Activated CD8-positive, alpha-beta memory T cell treated with anti-CD3 and anti-CD28 coated beads for 48 hours (primary cell): ENCODE measurements around the gene FOXO6.

Experiments
- DNase-seq, 3 experiments: peaks; one replicate each; pipeline ENCODE4 v3.0.0-alpha.2; 2020; ENCODE audit warnings: low read depth in 2 of 3, low spot score in 2 of 3

The FOXO6 gene

GRCh38 chr1:41400225-41400624 lies 39.0 kb downstream of the FOXO6 start:
- DNase-seq = no peak

- no peak for DNase-seq
Measured at GRCh38 chr1:41401899-41402298, 40.7 kb downstream of the FOXO6 start.

GRCh38 chr1:41404308-41404761 lies 43.1 kb downstream of the FOXO6 start:
- DNase-seq = no peak

- no peak for DNase-seq
Measured at GRCh38 chr1:41407664-41408252, 46.5 kb downstream of the FOXO6 start.

- no peak for DNase-seq
Measured at GRCh38 chr1:41408691-41409090, 47.5 kb downstream of the FOXO6 start.

GRCh38 chr1:41409825-41410224 lies 48.6 kb downstream of the FOXO6 start:
- DNase-seq = no peak

GRCh38 chr1:41410462-41410861 lies 49.2 kb downstream of the FOXO6 start:
- no peak for DNase-seq

- no peak for DNase-seq
Measured at GRCh38 chr1:41411229-41411628, 50.0 kb downstream of the FOXO6 start.

- no peak for DNase-seq
Measured at GRCh38 chr1:41412748-41413147, 51.5 kb downstream of the FOXO6 start.

GRCh38 chr1:41413748-41414281 lies 52.6 kb downstream of the FOXO6 start:
- DNase-seq = no peak

- DNase-seq = no peak
Measured at GRCh38 chr1:41414296-41414695, 53.1 kb downstream of the FOXO6 start.

- no peak for DNase-seq
Measured at GRCh38 chr1:41414716-41415306, 53.6 kb downstream of the FOXO6 start.

- no peak for DNase-seq
Measured at GRCh38 chr1:41416081-41416480, 54.8 kb downstream of the FOXO6 start.

- DNase-seq = peak; percentile 16 to 41 (median 28)
Measured at GRCh38 chr1:41416552-41417334, 55.5 kb downstream of the FOXO6 start.

GRCh38 chr1:41417335-41417682 lies 56.1 kb downstream of the FOXO6 start:
- no peak for DNase-seq

- DNase-seq = no peak
Measured at GRCh38 chr1:41417746-41418145, 56.5 kb downstream of the FOXO6 start.

GRCh38 chr1:41418857-41419583 lies 57.8 kb downstream of the FOXO6 start:
- no peak for DNase-seq

- DNase-seq = no peak
Measured at GRCh38 chr1:41419584-41420295, 58.5 kb downstream of the FOXO6 start.

- DNase-seq = no peak
Measured at GRCh38 chr1:41420351-41420750, 59.1 kb downstream of the FOXO6 start.

- DNase-seq = no peak
Measured at GRCh38 chr1:41420860-41421259, 59.6 kb downstream of the FOXO6 start.

GRCh38 chr1:41422306-41422705 lies 61.1 kb downstream of the FOXO6 start:
- DNase-seq = no peak
